ENCODE data around the gene FMO2. TPM values are rescaled to one million over a fixed set of nuclear protein-coding genes. Genes with fewer than 3 reads are reported as not detected.

Gene FMO2
- polyA plus RNA-seq, 1 donor (not counting 4 experiments of a cell fraction or from before 2014, with no cell fraction given), result 0.05 TPM

- Histone ChIP-seq H3K4me1 (ENCODE audit: control insufficient read depth, extremely low read depth, insufficient read depth, low read length) (peaks cover 3% of the 10 kb centered on the region), H2AFZ (ENCODE audit: control insufficient read depth, low read length) (no peak overlapping the region), H3K9ac (ENCODE audit: control insufficient read depth, extremely low read depth, insufficient read depth, low read length) (no peak overlapping the region), H3K4me2 (ENCODE audit: control insufficient read depth, extremely low read depth, insufficient read depth, low read depth, low read length) (no peak overlapping the region), H3K79me2 (ENCODE audit: control insufficient read depth, insufficient read depth, low read length) (no peaks in the 10 kb centered on the region), H3K9me3 (ENCODE audit: control insufficient read depth, low read depth, low read length) (no peaks in the 10 kb centered on the region), H4K20me1 (ENCODE audit: control insufficient read depth, extremely low read depth, insufficient read depth, low read length) (no peaks in the 10 kb centered on the region), H3K36me3 (ENCODE audit: control insufficient read depth in 2 of 2, extremely low read depth in 1 of 2, insufficient read depth in 2 of 2, low read length in 2 of 2) (no peaks in the 10 kb centered on the region), H3K9me1 (ENCODE audit: control insufficient read depth, extremely low read depth, insufficient read depth, low read length) (no peaks in the 10 kb centered on the region), H3K27me3 (ENCODE audit: control insufficient read depth, extremely low read depth, insufficient read depth, low read length) (no peaks in the 10 kb centered on the region), H3K4me3 (ENCODE audit: control insufficient read depth in 2 of 3, extremely low read depth in 1 of 3, insufficient read depth in 2 of 3, low read depth in 1 of 3, low read length in 3 of 3) (no peak overlapping the region), H3K27ac (ENCODE audit: control insufficient read depth, insufficient read depth, low read length) (no peak overlapping the region)
- TF ChIP-seq, protein P1, sequence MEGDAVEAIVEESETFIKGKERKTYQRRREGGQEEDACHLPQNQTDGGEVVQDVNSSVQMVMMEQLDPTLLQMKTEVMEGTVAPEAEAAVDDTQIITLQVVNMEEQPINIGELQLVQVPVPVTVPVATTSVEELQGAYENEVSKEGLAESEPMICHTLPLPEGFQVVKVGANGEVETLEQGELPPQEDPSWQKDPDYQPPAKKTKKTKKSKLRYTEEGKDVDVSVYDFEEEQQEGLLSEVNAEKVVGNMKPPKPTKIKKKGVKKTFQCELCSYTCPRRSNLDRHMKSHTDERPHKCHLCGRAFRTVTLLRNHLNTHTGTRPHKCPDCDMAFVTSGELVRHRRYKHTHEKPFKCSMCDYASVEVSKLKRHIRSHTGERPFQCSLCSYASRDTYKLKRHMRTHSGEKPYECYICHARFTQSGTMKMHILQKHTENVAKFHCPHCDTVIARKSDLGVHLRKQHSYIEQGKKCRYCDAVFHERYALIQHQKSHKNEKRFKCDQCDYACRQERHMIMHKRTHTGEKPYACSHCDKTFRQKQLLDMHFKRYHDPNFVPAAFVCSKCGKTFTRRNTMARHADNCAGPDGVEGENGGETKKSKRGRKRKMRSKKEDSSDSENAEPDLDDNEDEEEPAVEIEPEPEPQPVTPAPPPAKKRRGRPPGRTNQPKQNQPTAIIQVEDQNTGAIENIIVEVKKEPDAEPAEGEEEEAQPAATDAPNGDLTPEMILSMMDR (optimal IDR thresholded peaks at IDR 0.05 in 1 of 3, IDR thresholded peaks at IDR 0.05 in 1 of 3, conservative IDR thresholded peaks at IDR 0.05 in 1 of 3; ENCODE audit: extremely low read depth in 1 of 3, insufficient read depth in 2 of 3, low read length in 3 of 3), result no peak
- no peak for TF ChIP-seq EZH2 (IDR thresholded peaks at IDR 0.05; ENCODE audit: low read length)
- DNase-seq (ENCODE audit: low read depth, low spot score), result no peak
- FAIRE-seq, result no peak
- dilution Hi-C loops (cut with MboI; ENCODE audit: extremely low pct_ligation_motif_present, low sequenced_read_pairs), result no loop called here
Observed at GRCh38 chr1:171212607-171213351, 27.7 kb downstream of the FMO2 start.

- Histone ChIP-seq H3K79me2 (ENCODE audit: control insufficient read depth, insufficient read depth, low read length) (no peaks in the 10 kb centered on the region), H3K9me1 (ENCODE audit: control insufficient read depth, extremely low read depth, insufficient read depth, low read length) (no peaks in the 10 kb centered on the region), H3K27me3 (ENCODE audit: control insufficient read depth, extremely low read depth, insufficient read depth, low read length) (no peaks in the 10 kb centered on the region), H3K9me3 (ENCODE audit: control insufficient read depth, low read depth, low read length) (no peaks in the 10 kb centered on the region), H3K27ac (ENCODE audit: control insufficient read depth, insufficient read depth, low read length) (no peak overlapping the region), H3K4me2 (ENCODE audit: control insufficient read depth, extremely low read depth, insufficient read depth, low read depth, low read length) (no peak overlapping the region), H3K4me3 (ENCODE audit: control insufficient read depth in 2 of 3, extremely low read depth in 1 of 3, insufficient read depth in 2 of 3, low read depth in 1 of 3, low read length in 3 of 3) (no peak overlapping the region), H3K4me1 (ENCODE audit: control insufficient read depth, extremely low read depth, insufficient read depth, low read length) (peaks cover 13% of the 10 kb centered on the region), H4K20me1 (ENCODE audit: control insufficient read depth, extremely low read depth, insufficient read depth, low read length) (no peaks in the 10 kb centered on the region), H3K9ac (ENCODE audit: control insufficient read depth, extremely low read depth, insufficient read depth, low read length) (no peak overlapping the region), H2AFZ (ENCODE audit: control insufficient read depth, low read length) (no peak overlapping the region), H3K36me3 (ENCODE audit: control insufficient read depth in 2 of 2, extremely low read depth in 1 of 2, insufficient read depth in 2 of 2, low read length in 2 of 2) (no peaks in the 10 kb centered on the region)
- FAIRE-seq (no peak), DNase-seq (ENCODE audit: low read depth, low spot score) (no peak)
- dilution Hi-C loops (cut with MboI; ENCODE audit: extremely low pct_ligation_motif_present, low sequenced_read_pairs), result no loop called here
- no peak for TF ChIP-seq EZH2 (IDR thresholded peaks at IDR 0.05; ENCODE audit: low read length)
- TF ChIP-seq, protein P1 (optimal IDR thresholded peaks at IDR 0.05 in 1 of 3, IDR thresholded peaks at IDR 0.05 in 1 of 3, conservative IDR thresholded peaks at IDR 0.05 in 1 of 3; ENCODE audit: extremely low read depth in 1 of 3, insufficient read depth in 2 of 3, low read length in 3 of 3), result no peak
Observed at GRCh38 chr1:171213559-171214454, 28.7 kb downstream of the FMO2 start.
